Camera-type eye (tissue), 1 donor: ENCODE results near the gene OR6Q1. TPM values are rescaled to one million over a fixed set of nuclear protein-coding genes. Genes with fewer than 3 reads are reported as not detected.

ENCODE experiments used
- total RNA-seq: library from RNA; depleted of rRNA; stranded (reverse); fragments of >200 nt; gene quantifications from one replicate; pipeline ENCODE4 v1.2.3, GENCODE V29; 2014

Gene OR6Q1, protein sequence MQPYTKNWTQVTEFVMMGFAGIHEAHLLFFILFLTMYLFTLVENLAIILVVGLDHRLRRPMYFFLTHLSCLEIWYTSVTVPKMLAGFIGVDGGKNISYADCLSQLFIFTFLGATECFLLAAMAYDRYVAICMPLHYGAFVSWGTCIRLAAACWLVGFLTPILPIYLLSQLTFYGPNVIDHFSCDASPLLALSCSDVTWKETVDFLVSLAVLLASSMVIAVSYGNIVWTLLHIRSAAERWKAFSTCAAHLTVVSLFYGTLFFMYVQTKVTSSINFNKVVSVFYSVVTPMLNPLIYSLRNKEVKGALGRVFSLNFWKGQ
- total RNA-seq, result not detected

GRCh38 chr11:58030653-58031052, at the start of gene OR6Q1:
TSS of gene OR6Q1 (plus strand) at chr11:58030953. CDS start at chr11:58030953, 0 bp downstream.

GRCh38 chr11:58023435-58023931, 7.3 kb upstream of the OR6Q1 start, which contains the start of gene OR9Q1:
TSS of gene OR9Q1 (plus strand) at chr11:58023881. CDS start at chr11:58179445, 155,564 bp downstream.

Other genes with a start within 250 kb of the OR6Q1 start
- not detected for gene OR9Q1, start 7.1 kb upstream of the OR6Q1 start, total RNA-seq
- not detected for gene OR9I1, start 94.6 kb downstream of the OR6Q1 start, total RNA-seq
- gene OR9Q2, start 158.1 kb downstream of the OR6Q1 start, total RNA-seq, result not detected
- gene OR1S2, start 173.2 kb downstream of the OR6Q1 start, total RNA-seq, result not detected
- gene OR1S1, start 181.8 kb downstream of the OR6Q1 start, total RNA-seq, result not detected
- gene OR10Q1, start 198.0 kb downstream of the OR6Q1 start, total RNA-seq, result not detected
- gene OR10W1, start 237.3 kb downstream of the OR6Q1 start, total RNA-seq, result not detected